Measurements from ENCODE around the gene ILDR2. TPM values are rescaled to one million over a fixed set of nuclear protein-coding genes. Genes with fewer than 3 reads are reported as not detected.

The ILDR2 gene
- total and polyA plus RNA-seq, 3 donors from 2014 or later: 36.8 to 217 (median 172) TPM

DNA sequence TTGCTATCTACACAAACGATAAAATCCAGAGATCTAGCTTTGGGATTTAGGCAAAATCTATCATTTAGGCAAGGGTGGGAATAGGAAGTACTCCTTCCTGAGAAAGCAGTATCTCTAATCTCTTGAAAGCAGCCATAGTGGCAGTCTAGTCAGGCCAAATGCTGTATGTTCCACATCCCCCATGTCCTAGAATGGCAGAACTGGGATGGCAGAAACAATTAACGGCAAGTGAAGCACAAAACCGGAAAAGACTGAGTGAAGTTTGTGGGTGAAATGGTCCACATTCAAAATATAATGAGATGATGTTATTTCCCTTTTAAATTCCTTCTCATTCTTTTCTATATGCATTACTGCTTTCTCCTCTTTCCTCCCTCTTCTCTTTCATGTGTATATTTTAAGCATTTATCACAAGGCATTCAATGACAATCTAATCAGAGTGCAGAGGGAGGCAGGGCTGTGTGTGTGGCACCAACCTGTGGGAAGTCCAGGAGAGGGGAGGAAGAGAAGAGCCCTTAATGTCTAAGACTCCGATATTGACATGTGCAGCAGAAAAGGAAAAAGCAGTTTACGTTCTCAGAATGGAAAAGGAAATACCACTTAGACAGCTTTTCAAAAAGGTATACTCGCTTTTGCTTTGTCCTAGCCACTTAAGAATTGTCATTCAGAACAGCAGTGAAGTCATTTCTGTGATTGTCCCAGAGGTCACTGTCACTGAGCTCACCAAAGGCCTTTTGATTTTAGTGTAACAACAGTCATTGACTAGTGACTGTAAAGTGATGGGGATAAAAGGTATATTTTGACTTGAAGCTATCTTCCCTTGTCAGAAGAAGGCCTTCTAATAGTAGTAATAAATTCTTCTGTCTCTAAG lies 57.0 kb downstream of the ILDR2 start:
- intact Hi-C loops (cut with DNase I; ENCODE audit: low total_unique reads): no loop called here
- no peaks in the 10 kb centered on the region for H3K9me3 ChIP-seq
- no peaks in the 10 kb centered on the region for H3K27me3 ChIP-seq
- no peak overlapping the region for H3K27ac ChIP-seq
- TF ChIP-seq, protein P1, sequence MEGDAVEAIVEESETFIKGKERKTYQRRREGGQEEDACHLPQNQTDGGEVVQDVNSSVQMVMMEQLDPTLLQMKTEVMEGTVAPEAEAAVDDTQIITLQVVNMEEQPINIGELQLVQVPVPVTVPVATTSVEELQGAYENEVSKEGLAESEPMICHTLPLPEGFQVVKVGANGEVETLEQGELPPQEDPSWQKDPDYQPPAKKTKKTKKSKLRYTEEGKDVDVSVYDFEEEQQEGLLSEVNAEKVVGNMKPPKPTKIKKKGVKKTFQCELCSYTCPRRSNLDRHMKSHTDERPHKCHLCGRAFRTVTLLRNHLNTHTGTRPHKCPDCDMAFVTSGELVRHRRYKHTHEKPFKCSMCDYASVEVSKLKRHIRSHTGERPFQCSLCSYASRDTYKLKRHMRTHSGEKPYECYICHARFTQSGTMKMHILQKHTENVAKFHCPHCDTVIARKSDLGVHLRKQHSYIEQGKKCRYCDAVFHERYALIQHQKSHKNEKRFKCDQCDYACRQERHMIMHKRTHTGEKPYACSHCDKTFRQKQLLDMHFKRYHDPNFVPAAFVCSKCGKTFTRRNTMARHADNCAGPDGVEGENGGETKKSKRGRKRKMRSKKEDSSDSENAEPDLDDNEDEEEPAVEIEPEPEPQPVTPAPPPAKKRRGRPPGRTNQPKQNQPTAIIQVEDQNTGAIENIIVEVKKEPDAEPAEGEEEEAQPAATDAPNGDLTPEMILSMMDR (IDR thresholded peaks at IDR 0.05): no peak
- TF ChIP-seq POLR2A (IDR thresholded peaks at IDR 0.05): no peak
- no peak overlapping the region for H3K4me3 ChIP-seq
- 78 to 84% methylated on average over 6 of the region's 6 CpGs for WGBS, 2 donors
- no peaks in the 10 kb centered on the region for H3K4me1 ChIP-seq
- no peak for DNase-seq
- H3K36me3 ChIP-seq (ENCODE audit: low read depth, missing control alignments): no peaks in the 10 kb centered on the region

GRCh38 chr1:166915941-166916340 lies 59.4 kb downstream of the ILDR2 start:
- Histone ChIP-seq H3K27ac (no peak overlapping the region), H3K4me3 (no peak overlapping the region), H3K27me3 (no peaks in the 10 kb centered on the region), H3K36me3 (ENCODE audit: low read depth, missing control alignments) (no peaks in the 10 kb centered on the region), H3K4me1 (no peaks in the 10 kb centered on the region), H3K9me3 (no peaks in the 10 kb centered on the region)
- WGBS, 2 donors: 90% methylated on average over 2 to 4 of the region's 4 CpGs
- no peak for DNase-seq
- intact Hi-C loops (cut with DNase I; ENCODE audit: low total_unique reads): no loop called here
- no peak for TF ChIP-seq POLR2A (IDR thresholded peaks at IDR 0.05)
- TF ChIP-seq, protein P1 (IDR thresholded peaks at IDR 0.05): no peak

DNA sequence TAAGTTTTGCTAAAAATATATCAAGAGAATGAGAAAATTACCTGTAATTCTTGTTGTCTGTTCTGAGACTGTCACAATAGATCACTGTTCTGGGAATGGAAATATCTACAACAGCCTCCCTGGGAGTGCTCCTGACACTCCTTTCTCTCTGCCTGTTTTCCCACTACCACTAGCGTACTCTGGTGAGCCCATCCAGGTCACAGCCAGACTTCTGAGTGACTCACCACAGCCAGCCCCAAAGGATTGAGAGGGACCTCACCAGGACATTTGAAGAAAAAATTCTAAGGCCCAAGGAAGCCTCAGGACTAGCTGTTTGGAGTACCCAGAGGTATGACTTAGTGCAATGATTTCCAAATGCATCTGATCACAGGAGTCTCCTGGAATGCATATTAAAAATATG lies 60.3 kb downstream of the ILDR2 start:
- intact Hi-C loops (cut with DNase I; ENCODE audit: low total_unique reads): no loop called here
- TF ChIP-seq, protein P1 (IDR thresholded peaks at IDR 0.05): no peak
- no peak for TF ChIP-seq POLR2A (IDR thresholded peaks at IDR 0.05)
- 100% methylated on average over 1 of the region's 1 CpG for WGBS, 2 donors
- Histone ChIP-seq H3K27ac (no peak overlapping the region), H3K27me3 (no peaks in the 10 kb centered on the region), H3K4me1 (no peaks in the 10 kb centered on the region), H3K9me3 (no peaks in the 10 kb centered on the region), H3K4me3 (no peak overlapping the region), H3K36me3 (ENCODE audit: low read depth, missing control alignments) (no peaks in the 10 kb centered on the region)
- DNase-seq: no peak

DNA sequence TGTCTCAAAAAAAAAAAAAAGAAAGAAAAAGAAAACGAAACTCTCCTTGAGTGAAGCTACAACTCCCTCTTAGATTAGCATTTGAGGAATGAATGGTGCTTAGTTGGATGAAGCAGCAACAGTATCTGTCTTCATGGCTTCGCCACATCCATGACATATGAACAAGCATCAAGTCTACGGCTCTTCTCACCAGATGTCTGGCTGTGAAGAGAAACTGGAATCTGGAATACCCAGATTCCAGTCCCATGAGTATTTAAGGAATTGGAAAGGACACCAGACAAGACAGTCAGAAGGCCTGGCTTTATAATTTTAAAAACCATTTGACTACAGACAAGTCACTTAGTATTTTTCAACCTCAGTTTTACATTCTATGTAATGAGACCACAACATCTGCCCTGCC lies 61.2 kb downstream of the ILDR2 start:
- Histone ChIP-seq H3K4me3 (no peak overlapping the region), H3K36me3 (ENCODE audit: low read depth, missing control alignments) (no peaks in the 10 kb centered on the region), H3K9me3 (no peaks in the 10 kb centered on the region), H3K27me3 (no peaks in the 10 kb centered on the region), H3K4me1 (no peaks in the 10 kb centered on the region), H3K27ac (no peak overlapping the region)
- no peak for DNase-seq
- intact Hi-C loops (cut with DNase I; ENCODE audit: low total_unique reads): no loop called here
- WGBS, 2 donors: 67 to 83% methylated on average over 3 of the region's 3 CpGs
- TF ChIP-seq, protein P1 (IDR thresholded peaks at IDR 0.05): no peak
- TF ChIP-seq POLR2A (IDR thresholded peaks at IDR 0.05): no peak

GRCh38 chr1:166911624-166912023 lies 63.7 kb downstream of the ILDR2 start:
- intact Hi-C loops (cut with DNase I; ENCODE audit: low total_unique reads): no loop called here
- H3K9me3 ChIP-seq: no peaks in the 10 kb centered on the region
- no peak for DNase-seq
- no peak overlapping the region for H3K27ac ChIP-seq
- H3K36me3 ChIP-seq (ENCODE audit: low read depth, missing control alignments): no peaks in the 10 kb centered on the region
- no peak overlapping the region for H3K4me3 ChIP-seq
- no peak for TF ChIP-seq POLR2A (IDR thresholded peaks at IDR 0.05)
- TF ChIP-seq, protein P1 (IDR thresholded peaks at IDR 0.05): no peak
- 92 to 97% methylated on average over 1 of the region's 1 CpG for WGBS, 2 donors
- no peaks in the 10 kb centered on the region for H3K4me1 ChIP-seq
- H3K27me3 ChIP-seq: no peaks in the 10 kb centered on the region
